Activated CD8-positive, alpha-beta T cell treated with anti-CD3 and anti-CD28 coated beads for 36 hours (primary cell): ENCODE results near the gene CA7. TPM values are rescaled to one million over a fixed set of nuclear protein-coding genes. Genes with fewer than 3 reads are reported as not detected.
A peak's percentile ranks its signal among the peaks of the same experiment; 100 is the strongest.

Experiments
- ATAC-seq: fragments of 200-7000 bp; cut with Tn5 transposase; one replicate; pipeline ENCODE4 v1.10.0; 2021; ENCODE audit warnings: mild to moderate bottlenecking, moderate library complexity
- CTCF ChIA-PET: fragments of 350-600 bp; sonication (Branson Sonifier 250); formaldehyde crosslinking; loops from one replicate; lab custom pipeline; 2021; ENCODE audit warnings: antibody characterized with exemption; lab: Charles Lee
- POLR2A ChIA-PET: fragments of 350-600 bp; sonication (Branson Sonifier 250); formaldehyde crosslinking; loops from one replicate; lab custom pipeline; 2021; ENCODE audit warnings: antibody characterized with exemption; lab: Charles Lee
- DNase-seq: peaks from one replicate; pipeline ENCODE4 v3.0.0-alpha.2; 2020
- H3K27ac Mint-ChIP-seq: one replicate; pipeline ENCODE4 v1.8.0; 2021; ENCODE audit warnings: mild to moderate bottlenecking, mixed read lengths
- H3K27me3 Mint-ChIP-seq: one replicate; pipeline ENCODE4 v1.8.0; 2021; ENCODE audit warnings: mixed read lengths
- H3K36me3 Mint-ChIP-seq: one replicate; pipeline ENCODE4 v1.8.0; 2021; ENCODE audit warnings: low read depth, mixed read lengths
- H3K4me1 Mint-ChIP-seq: one replicate; pipeline ENCODE4 v1.8.0; 2021; ENCODE audit warnings: low read depth, mixed read lengths
- H3K4me3 Mint-ChIP-seq: one replicate; pipeline ENCODE4 v1.8.0; 2021; ENCODE audit warnings: mild to moderate bottlenecking, moderate library complexity, mixed read lengths
- H3K9me3 Mint-ChIP-seq: one replicate; pipeline ENCODE4 v1.8.0; 2021; ENCODE audit warnings: mixed read lengths
- CTCF ChIP-seq: fragments of 200-600 bp; IDR thresholded peaks from one replicate; pipeline ENCODE4 v1.8.0; 2022; ENCODE audit warnings: antibody characterized with exemption, mild to moderate bottlenecking
- intact Hi-C: fragments of 100-400 bp; cut with micrococcal nuclease; formaldehyde crosslinking; loops from one replicate; pipeline ENCODE4 v1.10.0; 2022
- total RNA-seq, 2 experiments: library from RNA; stranded (reverse); gene quantifications; one replicate each; pipeline ENCODE4 v1.2.3, GENCODE V29; 2021

CA7 gene
- total RNA-seq, 2 experiments from 2014 or later: 0.27 TPM; not detected in 1

GRCh38 chr16:66844009-66844341 is 239 bp upstream of the CA7 start:
- POLR2A ChIA-PET: interaction anchor here (0.9 to 1.6 kb wide), 2 partner anchors 9 to 21 kb away, joined by 4 to 5 read pairs; no protein-coding TSS in a partner anchor
- no peak for ATAC-seq

GRCh38 chr16:66845080-66845410 is 831 bp downstream of the CA7 start:
- Mint-ChIP-seq H3K4me1 (peaks cover 11% of the 10 kb centered on the region), H3K4me3 (peak overlapping the region; percentile 43), H3K27me3 (peaks cover 38% of the 10 kb centered on the region), H3K36me3 (no peaks in the 10 kb centered on the region), H3K27ac (no peak overlapping the region), H3K9me3 (no peaks in the 10 kb centered on the region)
- DNase-seq (no peak), ATAC-seq (no peak)
- intact Hi-C loops: no loop called here
- CTCF ChIA-PET: interaction anchor here (1.8 to 9.2 kb wide), 3 partner anchors 15 to 28 kb away, joined by 7 to 71 read pairs (median 41); partner anchors contain the start of gene NAE1
- TF ChIP-seq CTCF: no peak
- POLR2A ChIA-PET: interaction anchor here (1.0 kb wide), 1 partner anchor 7 kb away, joined by 3 read pairs; no protein-coding TSS in a partner anchor

More at GRCh38 chr16:66844009-66844341, 239 bp upstream of the CA7 start:
- intact Hi-C loops: no loop called here
- Mint-ChIP-seq H3K9me3 (no peaks in the 10 kb centered on the region), H3K4me3 (no peak overlapping the region), H3K27me3 (peaks cover 42% of the 10 kb centered on the region), H3K4me1 (peaks cover 11% of the 10 kb centered on the region), H3K36me3 (no peaks in the 10 kb centered on the region), H3K27ac (no peak overlapping the region)
- no peak for DNase-seq
- CTCF ChIA-PET: interaction anchor here (1.8 to 9.2 kb wide), 3 partner anchors 14 to 29 kb away, joined by 7 to 71 read pairs (median 16); partner anchors contain the start of gene NAE1
- no peak for TF ChIP-seq CTCF

- intact Hi-C loops: no loop called here
- no peaks in the 10 kb centered on the region for H3K9me3 Mint-ChIP-seq
- no peak for DNase-seq
- POLR2A ChIA-PET: interaction anchor here (1.0 kb wide), 1 partner anchor 8 kb away, joined by 3 read pairs; no protein-coding TSS in a partner anchor
- ATAC-seq: no peak
- H3K27ac Mint-ChIP-seq: no peak overlapping the region
- CTCF ChIA-PET: interaction anchor here (1.8 to 9.2 kb wide), 3 partner anchors 16 to 27 kb away, joined by 7 to 71 read pairs (median 41); partner anchors contain the start of gene NAE1
- H3K27me3 Mint-ChIP-seq: peaks cover 37% of the 10 kb centered on the region
- no peak for TF ChIP-seq CTCF
- peaks cover 11% of the 10 kb centered on the region for H3K4me1 Mint-ChIP-seq
- H3K4me3 Mint-ChIP-seq: no peak overlapping the region
- H3K36me3 Mint-ChIP-seq: no peaks in the 10 kb centered on the region
Measured at GRCh38 chr16:66845791-66846221, 1.6 kb downstream of the CA7 start.

GRCh38 chr16:66846266-66846665 is 2.1 kb downstream of the CA7 start:
- H3K4me1 Mint-ChIP-seq: peaks cover 11% of the 10 kb centered on the region
- DNase-seq: no peak
- no peak overlapping the region for H3K27ac Mint-ChIP-seq
- intact Hi-C loops: no loop called here
- no peak for TF ChIP-seq CTCF
- H3K4me3 Mint-ChIP-seq: no peak overlapping the region
- ChIA-PET POLR2A (no interaction called here), CTCF (interaction anchor here (5.3 to 9.2 kb wide), 2 partner anchors 17 to 21 kb away, joined by 41 to 71 read pairs; partner anchors contain the start of gene NAE1)
- no peaks in the 10 kb centered on the region for H3K36me3 Mint-ChIP-seq
- H3K27me3 Mint-ChIP-seq: peaks cover 37% of the 10 kb centered on the region
- no peak for ATAC-seq
- H3K9me3 Mint-ChIP-seq: no peaks in the 10 kb centered on the region

GRCh38 chr16:66846831-66847230 is 2.6 kb downstream of the CA7 start:
- intact Hi-C loops: no loop called here
- H3K27me3 Mint-ChIP-seq: peaks cover 37% of the 10 kb centered on the region
- ATAC-seq (no peak), DNase-seq (no peak)
- peaks cover 11% of the 10 kb centered on the region for H3K4me1 Mint-ChIP-seq
- no peaks in the 10 kb centered on the region for H3K36me3 Mint-ChIP-seq
- ChIA-PET POLR2A (no interaction called here), CTCF (interaction anchor here (5.3 to 9.2 kb wide), 2 partner anchors 17 to 21 kb away, joined by 41 to 71 read pairs; partner anchors contain the start of gene NAE1)
- no peak overlapping the region for H3K27ac Mint-ChIP-seq
- no peak for TF ChIP-seq CTCF
- no peaks in the 10 kb centered on the region for H3K9me3 Mint-ChIP-seq
- H3K4me3 Mint-ChIP-seq: no peak overlapping the region
